Measurements from ENCODE around the gene IRF7. TPM values are rescaled to one million over a fixed set of nuclear protein-coding genes. Genes with fewer than 3 reads are reported as not detected.

IRF7 gene
- polyA plus RNA-seq, 1 experiment = 6.1 TPM

- TF ChIP-seq, protein P1, sequence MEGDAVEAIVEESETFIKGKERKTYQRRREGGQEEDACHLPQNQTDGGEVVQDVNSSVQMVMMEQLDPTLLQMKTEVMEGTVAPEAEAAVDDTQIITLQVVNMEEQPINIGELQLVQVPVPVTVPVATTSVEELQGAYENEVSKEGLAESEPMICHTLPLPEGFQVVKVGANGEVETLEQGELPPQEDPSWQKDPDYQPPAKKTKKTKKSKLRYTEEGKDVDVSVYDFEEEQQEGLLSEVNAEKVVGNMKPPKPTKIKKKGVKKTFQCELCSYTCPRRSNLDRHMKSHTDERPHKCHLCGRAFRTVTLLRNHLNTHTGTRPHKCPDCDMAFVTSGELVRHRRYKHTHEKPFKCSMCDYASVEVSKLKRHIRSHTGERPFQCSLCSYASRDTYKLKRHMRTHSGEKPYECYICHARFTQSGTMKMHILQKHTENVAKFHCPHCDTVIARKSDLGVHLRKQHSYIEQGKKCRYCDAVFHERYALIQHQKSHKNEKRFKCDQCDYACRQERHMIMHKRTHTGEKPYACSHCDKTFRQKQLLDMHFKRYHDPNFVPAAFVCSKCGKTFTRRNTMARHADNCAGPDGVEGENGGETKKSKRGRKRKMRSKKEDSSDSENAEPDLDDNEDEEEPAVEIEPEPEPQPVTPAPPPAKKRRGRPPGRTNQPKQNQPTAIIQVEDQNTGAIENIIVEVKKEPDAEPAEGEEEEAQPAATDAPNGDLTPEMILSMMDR (IDR thresholded peaks at IDR 0.05; ENCODE audit: insufficient read depth, low read depth, low read length) = no peak
- H3K36me3 ChIP-seq (ENCODE audit: control insufficient read depth, insufficient read depth, low read length) = peaks cover 43% of the 10 kb centered on the region
- ChIA-PET POLR2A (no interaction called here), CTCF (no interaction called here)
- H3K27me3 ChIP-seq (ENCODE audit: control insufficient read depth, insufficient read depth, low read length) = no peaks in the 10 kb centered on the region
- no peak for DNase-seq (ENCODE audit: low read depth)
- H3K4me3 ChIP-seq (ENCODE audit: low read depth, low read length) = no peak overlapping the region
Measured at GRCh38 chr11:593347-593746, 22.4 kb downstream of the IRF7 start.

DNA sequence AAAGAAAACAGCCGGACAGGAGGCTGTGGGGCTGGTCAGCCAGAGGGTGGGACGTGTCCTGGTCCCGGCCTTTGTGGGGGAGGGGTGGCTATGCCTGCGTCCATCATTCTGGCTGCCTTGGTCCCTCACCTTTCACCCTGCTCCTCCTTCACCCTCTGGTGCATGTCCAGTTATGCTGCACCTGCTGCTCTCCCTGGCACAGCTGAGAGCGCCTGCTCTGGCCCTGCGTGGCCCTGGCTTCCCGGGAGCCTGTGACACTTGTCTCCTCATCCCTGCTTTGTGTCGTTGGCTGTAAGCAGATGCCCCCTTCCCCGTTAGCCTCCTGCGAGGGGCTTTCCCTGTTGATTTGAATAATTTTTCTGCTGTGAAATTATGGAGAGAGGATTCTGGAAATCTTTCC, 22.8 kb downstream of the IRF7 start:
- no peak overlapping the region for H3K4me3 ChIP-seq (ENCODE audit: low read depth, low read length)
- TF ChIP-seq, protein P1 (IDR thresholded peaks at IDR 0.05; ENCODE audit: insufficient read depth, low read depth, low read length) = no peak
- ChIA-PET POLR2A (no interaction called here), CTCF (no interaction called here)
- no peaks in the 10 kb centered on the region for H3K27me3 ChIP-seq (ENCODE audit: control insufficient read depth, insufficient read depth, low read length)
- no peak for DNase-seq (ENCODE audit: low read depth)
- H3K36me3 ChIP-seq (ENCODE audit: control insufficient read depth, insufficient read depth, low read length) = peaks cover 38% of the 10 kb centered on the region

- Histone ChIP-seq H3K36me3 (ENCODE audit: control insufficient read depth, insufficient read depth, low read length) (peaks cover 40% of the 10 kb centered on the region), H3K27me3 (ENCODE audit: control insufficient read depth, insufficient read depth, low read length) (no peaks in the 10 kb centered on the region), H3K4me3 (ENCODE audit: low read depth, low read length) (no peak overlapping the region)
- no peak for DNase-seq (ENCODE audit: low read depth)
- ChIA-PET POLR2A (no interaction called here), CTCF (no interaction called here)
- TF ChIP-seq, protein P1 (IDR thresholded peaks at IDR 0.05; ENCODE audit: insufficient read depth, low read depth, low read length) = no peak
Measured at GRCh38 chr11:592501-592900, 23.2 kb downstream of the IRF7 start.

- TF ChIP-seq, protein P1 (IDR thresholded peaks at IDR 0.05; ENCODE audit: insufficient read depth, low read depth, low read length) = no peak
- POLR2A ChIA-PET = no interaction called here
- Histone ChIP-seq H3K36me3 (ENCODE audit: control insufficient read depth, insufficient read depth, low read length) (peaks cover 36% of the 10 kb centered on the region), H3K27me3 (ENCODE audit: control insufficient read depth, insufficient read depth, low read length) (no peaks in the 10 kb centered on the region), H3K4me3 (ENCODE audit: low read depth, low read length) (no peak overlapping the region)
- no peak for DNase-seq (ENCODE audit: low read depth)
- CTCF ChIA-PET = no interaction called here
Measured at GRCh38 chr11:590997-591396, 24.8 kb downstream of the IRF7 start.

DNA sequence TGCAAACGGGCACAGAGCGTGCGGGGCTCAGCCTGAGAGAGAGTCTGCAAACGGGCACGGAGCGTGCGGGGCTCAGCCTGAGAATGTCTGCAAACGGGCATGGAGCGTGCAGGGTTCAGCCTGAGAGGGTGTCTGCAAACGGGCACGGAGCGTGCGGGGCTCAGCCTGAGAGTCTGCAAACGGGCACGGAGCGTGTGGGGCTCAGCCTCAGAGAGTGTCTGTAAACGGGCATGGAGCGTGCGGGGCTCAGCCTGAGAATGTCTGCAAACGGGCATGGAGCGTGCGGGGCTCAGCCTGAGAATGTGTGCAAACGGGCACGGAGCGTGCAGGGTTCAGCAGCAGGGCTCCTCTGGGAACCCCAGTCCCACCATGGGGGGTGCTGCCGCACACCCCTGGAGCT, 26.0 kb downstream of the IRF7 start:
- Histone ChIP-seq H3K27me3 (ENCODE audit: control insufficient read depth, insufficient read depth, low read length) (no peaks in the 10 kb centered on the region), H3K4me3 (ENCODE audit: low read depth, low read length) (no peak overlapping the region), H3K36me3 (ENCODE audit: control insufficient read depth, insufficient read depth, low read length) (peaks cover 32% of the 10 kb centered on the region)
- POLR2A ChIA-PET = no interaction called here
- TF ChIP-seq, protein P1 (IDR thresholded peaks at IDR 0.05; ENCODE audit: insufficient read depth, low read depth, low read length) = no peak
- CTCF ChIA-PET = interaction anchor here (1.7 kb wide), 1 partner anchor 35 kb away, joined by 3 read pairs; no protein-coding TSS in a partner anchor
- DNase-seq (ENCODE audit: low read depth) = no peak

Data from BJ (cell line).